IMR-90 (cell line): Measurements from ENCODE around the gene RPS6KA4.

ENCODE experiments used
- CEBPB ChIP-seq: IDR thresholded peaks from 2 replicates; pipeline ENCODE4 v1.6.1; 2012; ENCODE audit warnings: low read depth, low read length, improper control_type of control experiment
- MXI1 ChIP-seq: IDR thresholded peaks from 2 replicates; pipeline ENCODE4 v1.6.1; 2012; ENCODE audit warnings: low read depth, mild to moderate bottlenecking, low read length, moderate library complexity, borderline replicate concordance
- POLR2A ChIP-seq: IDR thresholded peaks from 2 replicates; pipeline ENCODE4 v1.6.1; 2012; ENCODE audit warnings: mild to moderate bottlenecking, low read depth, low read length
- TF ChIP-seq, protein P1 (sequence below): conservative IDR thresholded peaks from 2 replicates; pipeline ENCODE4 v1.5.1; 2012; ENCODE audit warnings: mild to moderate bottlenecking, low read depth, low read length, improper control_type of control experiment

- TF ChIP-seq, protein P1, sequence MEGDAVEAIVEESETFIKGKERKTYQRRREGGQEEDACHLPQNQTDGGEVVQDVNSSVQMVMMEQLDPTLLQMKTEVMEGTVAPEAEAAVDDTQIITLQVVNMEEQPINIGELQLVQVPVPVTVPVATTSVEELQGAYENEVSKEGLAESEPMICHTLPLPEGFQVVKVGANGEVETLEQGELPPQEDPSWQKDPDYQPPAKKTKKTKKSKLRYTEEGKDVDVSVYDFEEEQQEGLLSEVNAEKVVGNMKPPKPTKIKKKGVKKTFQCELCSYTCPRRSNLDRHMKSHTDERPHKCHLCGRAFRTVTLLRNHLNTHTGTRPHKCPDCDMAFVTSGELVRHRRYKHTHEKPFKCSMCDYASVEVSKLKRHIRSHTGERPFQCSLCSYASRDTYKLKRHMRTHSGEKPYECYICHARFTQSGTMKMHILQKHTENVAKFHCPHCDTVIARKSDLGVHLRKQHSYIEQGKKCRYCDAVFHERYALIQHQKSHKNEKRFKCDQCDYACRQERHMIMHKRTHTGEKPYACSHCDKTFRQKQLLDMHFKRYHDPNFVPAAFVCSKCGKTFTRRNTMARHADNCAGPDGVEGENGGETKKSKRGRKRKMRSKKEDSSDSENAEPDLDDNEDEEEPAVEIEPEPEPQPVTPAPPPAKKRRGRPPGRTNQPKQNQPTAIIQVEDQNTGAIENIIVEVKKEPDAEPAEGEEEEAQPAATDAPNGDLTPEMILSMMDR, result no peak
- no peak for TF ChIP-seq CEBPB
- no peak for TF ChIP-seq POLR2A
- TF ChIP-seq MXI1, result no peak
These were observed 25.4 kb upstream of the RPS6KA4 start for GRCh38 chr11:64333556-64333955.
